Measurements from ENCODE around the gene EBF3.

Gene EBF3

DNA sequence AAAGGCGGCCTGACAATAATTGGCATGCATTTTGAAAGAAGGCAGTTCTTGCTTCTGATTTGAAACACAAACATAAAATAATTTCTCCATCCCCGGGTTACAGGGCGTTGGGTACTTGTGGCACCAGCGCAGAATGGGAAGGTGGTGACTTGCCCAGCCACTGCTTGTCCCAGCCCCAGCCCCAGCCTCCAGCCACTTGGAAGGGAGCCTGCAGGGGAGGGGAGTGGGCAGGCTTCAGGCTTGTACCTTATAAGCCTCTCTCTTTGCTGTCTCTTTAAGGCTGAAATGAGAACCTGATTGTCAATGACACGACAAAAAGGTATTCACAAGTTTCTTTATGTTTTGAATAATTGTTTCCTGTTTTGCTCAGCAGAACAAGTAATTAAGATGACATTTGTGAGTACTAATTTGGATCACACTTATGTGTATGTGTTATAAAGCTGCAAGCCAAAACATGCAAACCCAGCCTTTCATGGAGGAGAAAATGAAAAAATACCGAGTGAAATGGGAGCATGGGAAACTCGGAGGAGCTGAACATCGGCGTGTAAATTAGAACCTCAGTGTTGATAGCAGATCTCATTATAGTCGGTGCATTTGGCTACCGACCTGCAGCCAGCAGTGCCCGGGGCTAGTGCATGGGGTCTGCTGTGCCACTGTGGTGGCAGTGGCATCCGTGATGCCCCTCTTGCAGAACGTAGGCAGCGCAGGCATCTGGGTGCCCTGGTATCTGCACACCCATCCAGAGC, 129.9 kb downstream of the EBF3 start:
- no peaks in the 10 kb centered on the region for H3K36me3 ChIP-seq (replicated peaks; ENCODE audit: low read depth, low read length)
- H3K9ac ChIP-seq (ENCODE audit: low read length) = no peak overlapping the region
- H3K4me3 ChIP-seq (ENCODE audit: low read length) = no peak overlapping the region
- H4K20me1 ChIP-seq (ENCODE audit: insufficient read depth, low read length) = no peaks in the 10 kb centered on the region
- H3K4me1 ChIP-seq (ENCODE audit: low read length) = no peaks in the 10 kb centered on the region
- no peaks in the 10 kb centered on the region for H3K79me2 ChIP-seq (ENCODE audit: low read length)
- no peak overlapping the region for H3K27ac ChIP-seq (ENCODE audit: low read length)
- H2AFZ ChIP-seq (ENCODE audit: low read depth, low read length) = no peak overlapping the region
- TF ChIP-seq, protein P1, sequence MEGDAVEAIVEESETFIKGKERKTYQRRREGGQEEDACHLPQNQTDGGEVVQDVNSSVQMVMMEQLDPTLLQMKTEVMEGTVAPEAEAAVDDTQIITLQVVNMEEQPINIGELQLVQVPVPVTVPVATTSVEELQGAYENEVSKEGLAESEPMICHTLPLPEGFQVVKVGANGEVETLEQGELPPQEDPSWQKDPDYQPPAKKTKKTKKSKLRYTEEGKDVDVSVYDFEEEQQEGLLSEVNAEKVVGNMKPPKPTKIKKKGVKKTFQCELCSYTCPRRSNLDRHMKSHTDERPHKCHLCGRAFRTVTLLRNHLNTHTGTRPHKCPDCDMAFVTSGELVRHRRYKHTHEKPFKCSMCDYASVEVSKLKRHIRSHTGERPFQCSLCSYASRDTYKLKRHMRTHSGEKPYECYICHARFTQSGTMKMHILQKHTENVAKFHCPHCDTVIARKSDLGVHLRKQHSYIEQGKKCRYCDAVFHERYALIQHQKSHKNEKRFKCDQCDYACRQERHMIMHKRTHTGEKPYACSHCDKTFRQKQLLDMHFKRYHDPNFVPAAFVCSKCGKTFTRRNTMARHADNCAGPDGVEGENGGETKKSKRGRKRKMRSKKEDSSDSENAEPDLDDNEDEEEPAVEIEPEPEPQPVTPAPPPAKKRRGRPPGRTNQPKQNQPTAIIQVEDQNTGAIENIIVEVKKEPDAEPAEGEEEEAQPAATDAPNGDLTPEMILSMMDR (IDR thresholded peaks at IDR 0.05; ENCODE audit: low read depth, low read length) = no peak
- TF ChIP-seq EZH2phosphoT487 (IDR thresholded peaks at IDR 0.05; ENCODE audit: low read depth) = no peak
- no peaks in the 10 kb centered on the region for H3K9me3 ChIP-seq (ENCODE audit: insufficient read depth, low read length)
- no peak overlapping the region for H3K4me2 ChIP-seq (ENCODE audit: low read length)
- H3K27me3 ChIP-seq (ENCODE audit: low read depth, low read length) = no peaks in the 10 kb centered on the region

DNA sequence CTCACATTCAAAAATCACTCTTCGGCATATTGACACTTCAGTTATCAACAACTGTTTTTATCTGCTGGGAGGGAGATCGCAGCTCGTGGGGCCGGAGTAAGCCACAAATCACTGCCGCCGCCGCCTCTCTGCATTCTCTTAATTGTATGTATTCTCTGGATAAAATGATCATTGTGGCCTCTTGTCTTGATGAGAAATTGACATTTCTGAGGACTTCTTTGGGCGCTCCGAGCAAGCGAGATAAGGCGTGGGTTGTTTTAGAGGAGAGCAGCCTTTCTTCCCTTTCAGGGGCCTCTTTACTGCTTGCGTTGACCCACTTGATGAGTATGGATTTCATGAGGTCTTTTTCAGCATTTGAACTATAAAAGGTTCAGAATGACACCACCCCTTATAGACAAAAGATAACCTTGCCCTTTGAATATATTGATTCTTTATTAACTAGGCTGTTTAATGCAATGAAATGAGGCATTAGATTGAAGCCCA, 130.6 kb downstream of the EBF3 start:
- Histone ChIP-seq H4K20me1 (ENCODE audit: insufficient read depth, low read length) (no peaks in the 10 kb centered on the region), H3K4me1 (ENCODE audit: low read length) (no peaks in the 10 kb centered on the region), H3K9me3 (ENCODE audit: insufficient read depth, low read length) (no peaks in the 10 kb centered on the region), H2AFZ (ENCODE audit: low read depth, low read length) (no peak overlapping the region), H3K79me2 (ENCODE audit: low read length) (no peaks in the 10 kb centered on the region), H3K27me3 (ENCODE audit: low read depth, low read length) (no peaks in the 10 kb centered on the region), H3K27ac (ENCODE audit: low read length) (no peak overlapping the region), H3K9ac (ENCODE audit: low read length) (no peak overlapping the region), H3K4me3 (ENCODE audit: low read length) (no peak overlapping the region), H3K4me2 (ENCODE audit: low read length) (no peak overlapping the region), H3K36me3 (replicated peaks; ENCODE audit: low read depth, low read length) (no peaks in the 10 kb centered on the region)
- TF ChIP-seq, protein P1 (IDR thresholded peaks at IDR 0.05; ENCODE audit: low read depth, low read length) = no peak
- TF ChIP-seq EZH2phosphoT487 (IDR thresholded peaks at IDR 0.05; ENCODE audit: low read depth) = no peak

DNA sequence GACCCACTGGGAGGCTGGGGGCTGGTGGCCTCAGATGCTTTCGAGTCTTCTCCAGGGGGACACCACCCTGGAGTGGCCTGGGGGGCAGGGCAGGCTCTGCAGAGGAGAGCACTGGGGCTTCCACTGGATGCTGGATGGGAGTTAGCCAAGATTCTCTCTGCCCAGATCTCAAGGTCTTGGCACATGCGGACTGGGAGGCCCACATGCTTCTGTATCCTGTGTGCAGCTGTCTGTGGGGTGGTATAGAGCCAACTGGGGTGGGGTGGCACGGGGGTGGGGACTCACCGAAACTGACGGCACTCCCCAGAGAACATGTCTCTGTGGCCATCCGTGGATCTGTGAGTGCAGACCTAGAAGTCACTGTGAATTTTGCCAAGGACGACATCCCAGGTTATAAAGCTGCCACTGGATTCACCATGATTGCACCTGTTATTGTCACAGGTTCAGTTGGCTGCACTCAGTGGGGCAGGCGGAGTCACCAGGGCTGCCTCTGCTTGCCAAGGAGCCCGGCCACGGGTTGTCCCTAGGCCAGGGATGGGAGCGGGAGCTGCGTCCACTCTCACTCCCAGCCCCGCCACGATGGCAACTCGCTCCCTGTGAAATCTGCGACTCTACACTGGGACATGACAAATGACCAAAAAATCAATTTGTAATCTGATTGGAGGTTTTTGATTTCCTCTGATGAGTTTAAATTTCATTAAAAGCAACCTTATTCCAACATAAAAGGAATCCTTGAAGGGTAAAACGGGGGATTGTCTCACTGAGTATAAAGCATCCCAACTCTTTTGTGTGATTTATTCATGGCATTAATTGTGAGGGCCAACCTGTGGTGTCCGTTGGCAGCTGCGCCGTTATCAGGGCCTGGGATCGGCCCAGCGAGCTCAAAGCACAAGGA, 131.3 kb downstream of the EBF3 start:
- H3K27ac ChIP-seq (ENCODE audit: low read length) = no peak overlapping the region
- no peaks in the 10 kb centered on the region for H3K4me1 ChIP-seq (ENCODE audit: low read length)
- H3K79me2 ChIP-seq (ENCODE audit: low read length) = no peaks in the 10 kb centered on the region
- H3K4me2 ChIP-seq (ENCODE audit: low read length) = no peak overlapping the region
- H3K9me3 ChIP-seq (ENCODE audit: insufficient read depth, low read length) = no peaks in the 10 kb centered on the region
- no peak overlapping the region for H3K4me3 ChIP-seq (ENCODE audit: low read length)
- TF ChIP-seq EZH2phosphoT487 (IDR thresholded peaks at IDR 0.05; ENCODE audit: low read depth) = no peak
- H3K9ac ChIP-seq (ENCODE audit: low read length) = no peak overlapping the region
- no peaks in the 10 kb centered on the region for H4K20me1 ChIP-seq (ENCODE audit: insufficient read depth, low read length)
- H2AFZ ChIP-seq (ENCODE audit: low read depth, low read length) = no peak overlapping the region
- H3K36me3 ChIP-seq (replicated peaks; ENCODE audit: low read depth, low read length) = no peaks in the 10 kb centered on the region
- no peaks in the 10 kb centered on the region for H3K27me3 ChIP-seq (ENCODE audit: low read depth, low read length)

DNA sequence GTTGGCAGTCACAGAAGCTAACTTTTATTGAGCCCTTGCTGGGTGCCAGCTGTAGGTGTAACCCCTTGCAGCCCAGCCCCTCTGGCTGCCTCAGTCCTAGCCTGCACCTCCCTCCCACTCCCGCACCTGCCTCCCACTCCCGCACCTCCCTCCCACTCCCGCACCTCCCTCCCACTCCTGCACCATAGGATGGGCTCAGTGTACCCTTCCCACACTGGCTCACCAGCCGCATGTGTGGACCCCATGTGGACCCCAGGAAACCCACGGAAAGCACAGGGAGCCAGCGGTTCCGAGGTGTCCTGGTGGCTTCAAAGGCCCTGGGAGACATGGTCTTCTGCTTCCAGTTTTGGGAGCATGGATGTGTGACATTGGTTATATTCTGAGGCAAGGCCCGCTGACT, 132.9 kb downstream of the EBF3 start:
- TF ChIP-seq, protein P1 (IDR thresholded peaks at IDR 0.05; ENCODE audit: low read depth, low read length) = no peak
- no peak for TF ChIP-seq EZH2phosphoT487 (IDR thresholded peaks at IDR 0.05; ENCODE audit: low read depth)

More for the DNA sequence above, 132.9 kb downstream of the EBF3 start:
- Histone ChIP-seq H3K79me2 (ENCODE audit: low read length) (no peaks in the 10 kb centered on the region), H3K36me3 (replicated peaks; ENCODE audit: low read depth, low read length) (no peaks in the 10 kb centered on the region), H3K9ac (ENCODE audit: low read length) (no peak overlapping the region), H3K9me3 (ENCODE audit: insufficient read depth, low read length) (no peaks in the 10 kb centered on the region), H3K4me1 (ENCODE audit: low read length) (no peaks in the 10 kb centered on the region), H3K4me2 (ENCODE audit: low read length) (no peak overlapping the region), H3K4me3 (ENCODE audit: low read length) (no peak overlapping the region), H4K20me1 (ENCODE audit: insufficient read depth, low read length) (no peaks in the 10 kb centered on the region), H3K27ac (ENCODE audit: low read length) (no peak overlapping the region), H3K27me3 (ENCODE audit: low read depth, low read length) (no peaks in the 10 kb centered on the region), H2AFZ (ENCODE audit: low read depth, low read length) (no peak overlapping the region)
